GM10248 (cell line): ENCODE results near the gene WDR11.
A peak's percentile ranks its signal among the peaks of the same experiment; 100 is the strongest.

ENCODE experiments used
- CTCF ChIA-PET: fragments of 300-600 bp; sonication (Branson Sonifier 250); formaldehyde crosslinking; extraction: SDS; loops from one replicate; lab custom pipeline; 2021; ENCODE audit warnings: antibody characterized with exemption; lab: Yijun Ruan, JAX
- POLR2A ChIA-PET: fragments of 350-650 bp; sonication (Branson Sonifier 250); formaldehyde crosslinking; extraction: SDS; loops from one replicate; lab custom pipeline; 2020; ENCODE audit warnings: antibody characterized with exemption; lab: Yijun Ruan, JAX
- DNase-seq: peaks from one replicate; pipeline ENCODE4 v3.0.0; 2012; ENCODE audit errors: extremely low spot score
- TF ChIP-seq, protein P1 (sequence below): IDR thresholded peaks from 2 replicates; pipeline ENCODE4 v1.5.1; 2012; ENCODE audit warnings: mild to moderate bottlenecking, low read depth; ENCODE audit errors: extremely low read depth, missing control alignments, control extremely low read depth

Gene WDR11

GRCh38 chr10:120825878-120826769 lies 25.0 kb upstream of the WDR11 start:
- POLR2A ChIA-PET: interaction anchor here (0.6 kb wide), 1 partner anchor 1147 kb away, joined by 4 read pairs; no protein-coding TSS in a partner anchor
- TF ChIP-seq, protein P1, sequence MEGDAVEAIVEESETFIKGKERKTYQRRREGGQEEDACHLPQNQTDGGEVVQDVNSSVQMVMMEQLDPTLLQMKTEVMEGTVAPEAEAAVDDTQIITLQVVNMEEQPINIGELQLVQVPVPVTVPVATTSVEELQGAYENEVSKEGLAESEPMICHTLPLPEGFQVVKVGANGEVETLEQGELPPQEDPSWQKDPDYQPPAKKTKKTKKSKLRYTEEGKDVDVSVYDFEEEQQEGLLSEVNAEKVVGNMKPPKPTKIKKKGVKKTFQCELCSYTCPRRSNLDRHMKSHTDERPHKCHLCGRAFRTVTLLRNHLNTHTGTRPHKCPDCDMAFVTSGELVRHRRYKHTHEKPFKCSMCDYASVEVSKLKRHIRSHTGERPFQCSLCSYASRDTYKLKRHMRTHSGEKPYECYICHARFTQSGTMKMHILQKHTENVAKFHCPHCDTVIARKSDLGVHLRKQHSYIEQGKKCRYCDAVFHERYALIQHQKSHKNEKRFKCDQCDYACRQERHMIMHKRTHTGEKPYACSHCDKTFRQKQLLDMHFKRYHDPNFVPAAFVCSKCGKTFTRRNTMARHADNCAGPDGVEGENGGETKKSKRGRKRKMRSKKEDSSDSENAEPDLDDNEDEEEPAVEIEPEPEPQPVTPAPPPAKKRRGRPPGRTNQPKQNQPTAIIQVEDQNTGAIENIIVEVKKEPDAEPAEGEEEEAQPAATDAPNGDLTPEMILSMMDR: no peak
- CTCF ChIA-PET: interaction anchor here (0.9 to 3.7 kb wide), 7 partner anchors 9 to 30 kb away, joined by 3 to 13 read pairs (median 5); no protein-coding TSS in a partner anchor
- DNase-seq: no peak

DNA sequence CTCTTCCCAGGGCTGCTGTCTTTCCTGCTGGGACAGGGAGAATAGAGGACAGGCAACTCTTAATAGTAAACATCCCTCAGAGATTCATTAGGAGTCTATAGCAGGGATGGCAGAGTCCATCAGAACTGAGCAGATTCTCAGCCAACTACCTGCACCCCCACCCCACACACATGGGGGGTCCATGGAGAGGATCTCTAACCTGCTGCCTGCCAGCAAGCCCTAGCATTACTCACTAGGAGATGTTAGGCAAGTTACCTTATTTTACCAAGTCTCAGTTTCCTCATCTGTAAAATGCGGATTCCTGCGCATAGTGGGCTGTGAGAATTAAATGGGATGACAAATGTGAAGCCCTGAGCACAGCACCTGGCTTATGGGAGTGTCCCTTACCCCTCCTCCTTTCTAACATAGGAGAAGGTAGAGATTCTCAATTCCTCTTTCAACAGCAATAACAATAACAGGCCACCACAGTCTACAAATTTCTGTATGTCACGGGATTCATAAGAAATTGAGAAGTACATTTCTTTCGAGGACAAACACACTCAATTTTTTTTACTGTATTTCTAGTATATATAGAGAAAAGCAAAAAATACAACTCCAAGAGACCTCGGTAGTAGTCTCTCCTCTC lies 23.8 kb upstream of the WDR11 start:
- TF ChIP-seq, protein P1: no peak
- CTCF ChIA-PET: interaction anchor here (1.2 to 2.9 kb wide), 2 partner anchors 10 to 12 kb away, joined by 3 to 16 read pairs; no protein-coding TSS in a partner anchor
- DNase-seq: peak; percentile 36
- POLR2A ChIA-PET: no interaction called here

GRCh38 chr10:120828763-120829319 lies 22.3 kb upstream of the WDR11 start:
- DNase-seq: no peak
- ChIA-PET POLR2A (no interaction called here), CTCF (interaction anchor here (1.2 to 2.9 kb wide), 2 partner anchors 11 to 64 kb away, joined by 3 to 16 read pairs; no protein-coding TSS in a partner anchor)
- TF ChIP-seq, protein P1: no peak

GRCh38 chr10:120832106-120832505 lies 19.1 kb upstream of the WDR11 start:
- TF ChIP-seq, protein P1: no peak
- POLR2A ChIA-PET: no interaction called here
- CTCF ChIA-PET: interaction anchor here (1.7 kb wide), 1 partner anchor 97 kb away, joined by 4 read pairs; no protein-coding TSS in a partner anchor
- DNase-seq: no peak

GRCh38 chr10:120833222-120833928 lies 17.8 kb upstream of the WDR11 start:
- no peak for DNase-seq
- CTCF ChIA-PET: interaction anchor here (1.0 kb wide), 1 partner anchor 9 kb away, joined by 3 read pairs; no protein-coding TSS in a partner anchor
- TF ChIP-seq, protein P1: no peak
- POLR2A ChIA-PET: no interaction called here
